GM23248 (cell line): ENCODE data around the gene C10orf105.

Experiments
- EZH2 ChIP-seq: fragments of 200-600 bp; sonication (generic); IDR thresholded peaks from 2 replicates; pipeline ENCODE4 v1.6.1; 2018; ENCODE audit warnings: antibody characterized with exemption, mild to moderate bottlenecking; ENCODE audit not compliant: insufficient read depth, poor library complexity, severe bottlenecking
- EZH2phosphoT487 ChIP-seq: fragments of 200-600 bp; sonication (generic); IDR thresholded peaks from 2 replicates; pipeline ENCODE4 v1.6.1; 2018; ENCODE audit warnings: antibody characterized with exemption, moderate library complexity, mild to moderate bottlenecking, low read depth; ENCODE audit not compliant: insufficient read depth

- no peak for TF ChIP-seq EZH2
- no peak for TF ChIP-seq EZH2phosphoT487
Measured at GRCh38 chr10:71747551-71748523, 28.3 kb upstream of the C10orf105 start.
